Sigmoid colon (tissue), 4 donors: Measurements from ENCODE around the gene GNRH2.
"Not testable (repeated sequence)": the region's sequence is repeated elsewhere in the genome, so short reads cannot be mapped to it uniquely, and the experiment has no call there.

Source experiments
- EP300 ChIP-seq, 4 donors: sonication (generic); formaldehyde crosslinking; IDR thresholded peaks; one replicate each; pipeline ENCODE4 v1.6.1; 2017; ENCODE audit warnings: antibody characterized with exemption in 4 of 4
- POLR2A ChIP-seq, 2 donors: fragments of 450-650 bp; IDR thresholded peaks; one replicate each; pipeline ENCODE4 v1.6.1; 2016; ENCODE audit warnings: antibody characterized with exemption in 2 of 2, mild to moderate bottlenecking in 2 of 2, moderate library complexity in 2 of 2
- POLR2AphosphoS5 ChIP-seq, 4 donors: sonication (generic); formaldehyde crosslinking; IDR thresholded peaks; one replicate each; pipeline ENCODE4 v1.6.1; 2017; ENCODE audit warnings: antibody characterized with exemption in 4 of 4
- TF ChIP-seq, protein P1 (sequence below), 4 experiments: fragments of 450-650 bp in 3 of 4; fragments of 200-600 bp in 1 of 4; IDR thresholded peaks; one replicate each; pipeline ENCODE4 v1.5.1; 2016 to 2019; ENCODE audit warnings: antibody characterized with exemption in 4 of 4, mild to moderate bottlenecking in 3 of 4, moderate library complexity in 2 of 4

DNA sequence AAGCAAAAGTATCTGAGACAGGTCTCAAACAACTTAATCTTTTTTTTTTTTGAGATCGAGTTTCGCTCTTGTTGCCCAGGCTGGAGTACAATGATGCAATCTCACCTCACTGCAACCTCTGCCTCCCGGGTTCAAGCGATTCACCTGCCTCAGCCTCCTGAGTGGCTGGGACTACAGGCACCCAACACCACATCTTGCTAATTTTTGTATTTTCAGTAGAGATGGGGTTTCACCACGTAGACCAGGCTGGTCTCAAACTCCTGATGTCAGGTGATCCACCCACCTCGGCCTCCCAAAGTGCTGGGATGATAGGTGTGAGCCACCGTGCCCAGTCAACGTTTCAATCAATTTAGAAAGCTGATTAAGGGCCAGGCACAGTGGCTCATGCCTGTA is 29.8 kb downstream of the GNRH2 start:
- TF ChIP-seq POLR2A, POLR2AphosphoS5, EP300 (IDR thresholded peaks at IDR 0.05): not testable (repeated sequence)
- TF ChIP-seq, protein P1, sequence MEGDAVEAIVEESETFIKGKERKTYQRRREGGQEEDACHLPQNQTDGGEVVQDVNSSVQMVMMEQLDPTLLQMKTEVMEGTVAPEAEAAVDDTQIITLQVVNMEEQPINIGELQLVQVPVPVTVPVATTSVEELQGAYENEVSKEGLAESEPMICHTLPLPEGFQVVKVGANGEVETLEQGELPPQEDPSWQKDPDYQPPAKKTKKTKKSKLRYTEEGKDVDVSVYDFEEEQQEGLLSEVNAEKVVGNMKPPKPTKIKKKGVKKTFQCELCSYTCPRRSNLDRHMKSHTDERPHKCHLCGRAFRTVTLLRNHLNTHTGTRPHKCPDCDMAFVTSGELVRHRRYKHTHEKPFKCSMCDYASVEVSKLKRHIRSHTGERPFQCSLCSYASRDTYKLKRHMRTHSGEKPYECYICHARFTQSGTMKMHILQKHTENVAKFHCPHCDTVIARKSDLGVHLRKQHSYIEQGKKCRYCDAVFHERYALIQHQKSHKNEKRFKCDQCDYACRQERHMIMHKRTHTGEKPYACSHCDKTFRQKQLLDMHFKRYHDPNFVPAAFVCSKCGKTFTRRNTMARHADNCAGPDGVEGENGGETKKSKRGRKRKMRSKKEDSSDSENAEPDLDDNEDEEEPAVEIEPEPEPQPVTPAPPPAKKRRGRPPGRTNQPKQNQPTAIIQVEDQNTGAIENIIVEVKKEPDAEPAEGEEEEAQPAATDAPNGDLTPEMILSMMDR (IDR thresholded peaks at IDR 0.05) = not testable (repeated sequence)
